GM12878 (cell line): ENCODE results near the gene APOC4. TPM values are rescaled to one million over a fixed set of nuclear protein-coding genes. Genes with fewer than 3 reads are reported as not detected.

Experiments
- ATAC-seq: fragments of 200-7000 bp; cut with Tn5 transposase; 3 replicates; pipeline ENCODE4 v1.9.1; 2020; ENCODE audit warnings: mild to moderate bottlenecking, moderate library complexity
- BruUV-seq: library from RNA; stranded (reverse); fragments of 400-500 nt; replicated peaks from 2 replicates; lab custom pipeline; 2021; lab: Mats Ljungman, UMichigan
- CTCF ChIA-PET: fragments of 300-600 bp; sonication (Branson Sonifier 250); formaldehyde crosslinking; extraction: SDS; loops from one replicate; lab custom pipeline; 2021; ENCODE audit warnings: inconsistent platforms; lab: Yijun Ruan, JAX
- POLR2A ChIA-PET: fragments of 350-600 bp; formaldehyde crosslinking; extraction: SDS; loops from one replicate; lab custom pipeline; 2021; ENCODE audit warnings: inconsistent platforms; lab: Charles Lee
- RAD21 ChIA-PET: fragments of 300-600 bp; sonication (Branson Sonifier 250); formaldehyde crosslinking; loops from one replicate; lab custom pipeline; 2023; ENCODE audit warnings: antibody characterized with exemption; ENCODE audit not compliant: unreplicated experiment; lab: Charles Lee
- SMC1A ChIA-PET: fragments of 300-600 bp; sonication (Branson Sonifier 250); formaldehyde crosslinking; loops from one replicate; lab custom pipeline; 2023; ENCODE audit not compliant: unreplicated experiment, uncharacterized antibody; lab: Charles Lee
- DNase-seq: peaks from one replicate; pipeline ENCODE4 v3.0.0-alpha.2; 2011; ENCODE audit warnings: low read depth, low spot score
- FAIRE-seq: peaks from 3 replicates; lab custom pipeline; 2011; peaks lifted over from hg19 to GRCh38; lab: Jason Lieb, UNC
- H2AFZ ChIP-seq: 2 replicates; pipeline ENCODE4 v1.6.0; 2011; ENCODE audit warnings: low read depth, low read length, control low read depth; ENCODE audit not compliant: control insufficient read depth
- H3K27ac ChIP-seq: 2 replicates; pipeline ENCODE4 v1.5.1; 2011; ENCODE audit warnings: control low read depth; ENCODE audit not compliant: control insufficient read depth, insufficient read depth
- H3K27me3 ChIP-seq, 2 experiments: replicated peaks in 1 of 2; 2 replicates each; pipeline versions ENCODE4 v1.6.0 to v1.6.1; 2011; ENCODE audit warnings: low read length in 1 of 2; ENCODE audit not compliant: control insufficient read depth in 2 of 2, insufficient read depth in 2 of 2
- H3K36me3 ChIP-seq, 2 experiments: 2 replicates each; pipeline ENCODE4 v1.5.1; 2011; ENCODE audit warnings: low read length in 1 of 2; ENCODE audit not compliant: control insufficient read depth in 2 of 2, insufficient read depth in 2 of 2
- H3K4me1 ChIP-seq: 2 replicates; pipeline ENCODE4 v1.6.1; 2011; ENCODE audit warnings: mild to moderate bottlenecking, low read length, moderate library complexity, mixed read lengths; ENCODE audit not compliant: control insufficient read depth, insufficient read depth
- H3K4me2 ChIP-seq: 2 replicates; pipeline ENCODE4 v1.6.0; 2011; ENCODE audit warnings: control low read depth; ENCODE audit not compliant: control insufficient read depth, insufficient read depth
- H3K4me3 ChIP-seq: fragments of 200-600 bp; sonication (generic); 2 replicates; pipeline ENCODE4 v1.5.1; 2016
- H3K79me2 ChIP-seq: 2 replicates; pipeline ENCODE4 v1.6.0; 2011; ENCODE audit warnings: low read length; ENCODE audit not compliant: control insufficient read depth, insufficient read depth
- H3K9ac ChIP-seq: 2 replicates; pipeline ENCODE4 v1.8.0; 2011; ENCODE audit warnings: low read length, control low read depth, mixed read lengths; ENCODE audit not compliant: control insufficient read depth, insufficient read depth
- H3K9me3 ChIP-seq: replicated peaks from 3 replicates; pipeline ENCODE4 v1.5.1; 2011; ENCODE audit warnings: mild to moderate bottlenecking, low read length; ENCODE audit not compliant: control insufficient read depth, insufficient read depth
- H4K20me1 ChIP-seq: 2 replicates; pipeline ENCODE4 v1.6.0; 2011; ENCODE audit not compliant: control insufficient read depth, insufficient read depth
- CBX3 ChIP-seq: fragments of 200-600 bp; sonication (generic); IDR thresholded peaks from 2 replicates; pipeline ENCODE4 v1.6.1; 2016; ENCODE audit warnings: low read depth, borderline replicate concordance
- CEBPB ChIP-seq, 2 experiments: fragments of 150-350 bp in 1 of 2; IDR thresholded peaks; 2 replicates each; pipeline ENCODE4 v1.6.1; 2012 to 2014; ENCODE audit warnings: low read depth in 2 of 2, low read length in 2 of 2, borderline replicate concordance in 1 of 2, inconsistent platforms in 1 of 2
- HDGF ChIP-seq: fragments of 450-650 bp; IDR thresholded peaks from 2 replicates; pipeline ENCODE4 v1.6.1; 2016; ENCODE audit warnings: antibody characterized with exemption
- PML ChIP-seq: IDR thresholded peaks from 2 replicates; pipeline ENCODE4 v1.6.1; 2012; ENCODE audit warnings: low read length, inconsistent platforms
- SIN3A ChIP-seq: IDR thresholded peaks from 2 replicates; pipeline ENCODE4 v1.6.1; 2012; ENCODE audit warnings: low read depth, low read length, improper control_type of control experiment
- SMARCA5 ChIP-seq: fragments of 450-650 bp; IDR thresholded peaks from 2 replicates; pipeline ENCODE4 v1.6.1; 2017; ENCODE audit warnings: mild to moderate bottlenecking
- TCF3 ChIP-seq: IDR thresholded peaks from 2 replicates; pipeline ENCODE4 v1.6.1; 2012; ENCODE audit warnings: low read depth, mild to moderate bottlenecking, low read length, borderline replicate concordance; ENCODE audit not compliant: insufficient read depth
- ZNF384 ChIP-seq: IDR thresholded peaks from 2 replicates; pipeline ENCODE4 v1.6.1; 2012; ENCODE audit warnings: low read depth, mild to moderate bottlenecking, low read length, improper control_type of control experiment, borderline replicate concordance
- ZSCAN29 ChIP-seq: fragments of 450-650 bp; IDR thresholded peaks from 2 replicates; pipeline ENCODE4 v1.6.1; 2017; ENCODE audit warnings: mild to moderate bottlenecking, moderate library complexity
- WGBS: methylation state at CpG from one replicate; pipeline ENCODE4 v1.1.6; 2016; ENCODE audit warnings: low lambda C conversion rate; ENCODE audit not compliant: insufficient replicate concordance, insufficient coverage; ENCODE audit errors: missing lambda C conversion rate; 5-methylcytosine and 5-hydroxymethylcytosine counted together
- in situ Hi-C: fragments of 300-500 bp; cut with MboI; formaldehyde crosslinking; loops from 9 replicates; pipeline ENCODE4 v1.14.3; 2018; ENCODE audit warnings: mixed read lengths
- intact Hi-C: fragments of 100-400 bp; cut with micrococcal nuclease; formaldehyde crosslinking; loops from one replicate; pipeline ENCODE4 v1.14.2; 2022; ENCODE audit not compliant: unreplicated experiment
- polyA plus RNA-seq, 11 experiments: library from polyadenylated mRNA; depleted of rRNA in 4 of 11; unstranded in 6 of 11; stranded (reverse) in 5 of 11; fragments of >200 nt; fragmentation: Nextera tagmentation in 4 of 11; fragmentation: Illumina TruSeq in 1 of 11; extraction: Ambion mirVana in 4 of 11; extraction: Trizol in 1 of 11; gene quantifications; 1 replicate in 1 of 11; 2 replicates in 10 of 11; pipeline versions ENCODE4 v1.2.1 to v1.2.3, GENCODE V29; 2011 to 2016; ENCODE audit warnings: inconsistent platforms in 2 of 11, missing spikeins in 2 of 11, low read depth in 1 of 11
- total RNA-seq, 4 experiments: library from RNA; depleted of rRNA in 3 of 4; stranded (reverse); fragments of >200 nt in 3 of 4; fragmentation: Illumina TruSeq in 1 of 4; extraction: Trizol in 1 of 4; gene quantifications; 2 replicates each; pipeline versions ENCODE4 v1.2.1 to v1.2.3, GENCODE V29; 2013 to 2021
- TF ChIP-seq, protein P1 (sequence below): fragments of 450-650 bp; formaldehyde crosslinking; IDR thresholded peaks from 2 replicates; pipeline ENCODE4 v1.5.0; 2022; ENCODE audit warnings: mild to moderate bottlenecking, missing genetic modification characterization
- TF ChIP-seq, protein P2 (sequence below): IDR thresholded peaks from 2 replicates; pipeline ENCODE4 v1.6.1; 2011; ENCODE audit warnings: low read depth, mild to moderate bottlenecking, low read length, moderate library complexity, borderline replicate concordance; ENCODE audit errors: extremely low read depth

APOC4 gene
- total and polyA plus RNA-seq, 10 of the 15 experiments (the other 5 are each of a cell fraction or from before 2014, with no cell fraction given), result not detected

DNA sequence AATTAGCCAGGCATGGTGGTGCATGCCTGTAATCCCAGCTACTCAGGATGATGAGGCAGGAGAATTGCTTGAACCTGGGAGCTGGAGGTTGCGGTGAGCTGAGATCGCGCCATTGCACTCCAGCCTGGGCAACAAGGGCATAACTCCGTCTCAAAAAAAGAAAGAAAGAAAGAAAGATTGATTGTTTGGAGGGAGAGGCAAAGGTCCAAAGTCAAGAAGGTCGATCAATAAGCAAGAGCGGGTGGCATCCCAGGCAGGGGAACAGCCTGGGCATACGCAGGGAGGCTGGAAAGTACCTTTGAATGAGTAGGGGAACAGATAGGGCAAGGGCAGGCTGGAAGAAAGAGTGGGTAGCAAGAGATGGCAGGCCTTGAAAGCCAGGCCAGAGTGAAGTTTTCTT, 11.9 kb upstream of the APOC4 start (continued):
- TF ChIP-seq, protein P1, sequence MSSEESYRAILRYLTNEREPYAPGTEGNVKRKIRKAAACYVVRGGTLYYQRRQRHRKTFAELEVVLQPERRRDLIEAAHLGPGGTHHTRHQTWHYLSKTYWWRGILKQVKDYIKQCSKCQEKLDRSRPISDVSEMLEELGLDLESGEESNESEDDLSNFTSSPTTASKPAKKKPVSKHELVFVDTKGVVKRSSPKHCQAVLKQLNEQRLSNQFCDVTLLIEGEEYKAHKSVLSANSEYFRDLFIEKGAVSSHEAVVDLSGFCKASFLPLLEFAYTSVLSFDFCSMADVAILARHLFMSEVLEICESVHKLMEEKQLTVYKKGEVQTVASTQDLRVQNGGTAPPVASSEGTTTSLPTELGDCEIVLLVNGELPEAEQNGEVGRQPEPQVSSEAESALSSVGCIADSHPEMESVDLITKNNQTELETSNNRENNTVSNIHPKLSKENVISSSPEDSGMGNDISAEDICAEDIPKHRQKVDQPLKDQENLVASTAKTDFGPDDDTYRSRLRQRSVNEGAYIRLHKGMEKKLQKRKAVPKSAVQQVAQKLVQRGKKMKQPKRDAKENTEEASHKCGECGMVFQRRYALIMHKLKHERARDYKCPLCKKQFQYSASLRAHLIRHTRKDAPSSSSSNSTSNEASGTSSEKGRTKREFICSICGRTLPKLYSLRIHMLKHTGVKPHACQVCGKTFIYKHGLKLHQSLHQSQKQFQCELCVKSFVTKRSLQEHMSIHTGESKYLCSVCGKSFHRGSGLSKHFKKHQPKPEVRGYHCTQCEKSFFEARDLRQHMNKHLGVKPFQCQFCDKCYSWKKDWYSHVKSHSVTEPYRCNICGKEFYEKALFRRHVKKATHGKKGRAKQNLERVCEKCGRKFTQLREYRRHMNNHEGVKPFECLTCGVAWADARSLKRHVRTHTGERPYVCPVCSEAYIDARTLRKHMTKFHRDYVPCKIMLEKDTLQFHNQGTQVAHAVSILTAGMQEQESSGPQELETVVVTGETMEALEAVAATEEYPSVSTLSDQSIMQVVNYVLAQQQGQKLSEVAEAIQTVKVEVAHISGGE (CRISPR knock-in tag), result no peak

- no peaks in the 10 kb centered on the region for H3K9me3 ChIP-seq
- no peak overlapping the region for H3K9ac ChIP-seq
- no peaks in the 10 kb centered on the region for H3K4me1 ChIP-seq
- H2AFZ ChIP-seq, result no peak overlapping the region
- H3K4me2 ChIP-seq, result no peak overlapping the region
- ChIA-PET CTCF (no interaction called here), POLR2A (no interaction called here), RAD21 (no interaction called here), SMC1A (no interaction called here)
- no peak for DNase-seq
- in situ Hi-C loops, result no loop called here
- no peaks in the 10 kb centered on the region for H4K20me1 ChIP-seq
- WGBS, result 66% methylated on average over 4 of the region's 4 CpGs
- ATAC-seq, result no peak
- no peak overlapping the region for H3K4me3 ChIP-seq
- H3K27ac ChIP-seq, result no peak overlapping the region
- BruUV-seq, result no TSS peak
- FAIRE-seq, result no peak
- intact Hi-C loops, result no loop called here
- H3K27me3 ChIP-seq, result no peaks in the 10 kb centered on the region
- TF ChIP-seq, protein P2, sequence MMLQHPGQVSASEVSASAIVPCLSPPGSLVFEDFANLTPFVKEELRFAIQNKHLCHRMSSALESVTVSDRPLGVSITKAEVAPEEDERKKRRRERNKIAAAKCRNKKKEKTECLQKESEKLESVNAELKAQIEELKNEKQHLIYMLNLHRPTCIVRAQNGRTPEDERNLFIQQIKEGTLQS, result no peak
- TF ChIP-seq CEBPB (IDR thresholded peaks at IDR 0.05; ENCODE audit: borderline replicate concordance in 1 of 2, low read depth in 2 of 2, low read length in 2 of 2), result no peak
- TF ChIP-seq CBX3, result no peak
- no peak for TF ChIP-seq HDGF
- TF ChIP-seq SIN3A, result no peak
- no peak for TF ChIP-seq ZNF384
- no peak for TF ChIP-seq SMARCA5
- no peak for TF ChIP-seq TCF3
- TF ChIP-seq PML, result no peak
- TF ChIP-seq ZSCAN29, result no peak
- TF ChIP-seq, all 136 proteins: peak for 0
- no peaks in the 10 kb centered on the region for H3K79me2 ChIP-seq
- no peaks in the 10 kb centered on the region for H3K36me3 ChIP-seq
These were observed 10.5 kb upstream of the APOC4 start for GRCh38 chr19:44931541-44931940.
